Activated B cell treated with CpG ODN at 0.5 μM for 24 hours (primary cell): ENCODE results near the gene NOM1. TPM values are rescaled to one million over a fixed set of nuclear protein-coding genes. Genes with fewer than 3 reads are reported as not detected.

Source experiments
- ATAC-seq: fragments of 200-7000 bp; cut with Tn5 transposase; one replicate; pipeline ENCODE4 v1.10.0; 2021; ENCODE audit warnings: low read depth, mild to moderate bottlenecking, moderate library complexity
- CTCF ChIA-PET: fragments of 350-600 bp; sonication (Branson Sonifier 250); formaldehyde crosslinking; loops from one replicate; lab custom pipeline; 2021; ENCODE audit warnings: antibody characterized with exemption; lab: Charles Lee
- POLR2A ChIA-PET: fragments of 350-600 bp; sonication (Branson Sonifier 250); formaldehyde crosslinking; loops from one replicate; lab custom pipeline; 2021; ENCODE audit warnings: antibody characterized with exemption; lab: Charles Lee
- DNase-seq: peaks from one replicate; pipeline ENCODE4 v3.0.0; 2022
- H3K27ac Mint-ChIP-seq: one replicate; pipeline ENCODE4 v1.8.0; 2020; ENCODE audit warnings: mixed read lengths
- H3K27me3 Mint-ChIP-seq: one replicate; pipeline ENCODE4 v1.8.0; 2021; ENCODE audit warnings: mixed read lengths
- H3K36me3 Mint-ChIP-seq: one replicate; pipeline ENCODE4 v1.8.0; 2021; ENCODE audit warnings: low read depth, mixed read lengths
- H3K4me1 Mint-ChIP-seq: one replicate; pipeline ENCODE4 v1.8.0; 2021; ENCODE audit warnings: mixed read lengths
- H3K4me3 Mint-ChIP-seq: one replicate; pipeline ENCODE4 v1.8.0; 2020; ENCODE audit warnings: mild to moderate bottlenecking, mixed read lengths
- H3K9me3 Mint-ChIP-seq: one replicate; pipeline ENCODE4 v1.8.0; 2020; ENCODE audit warnings: mixed read lengths
- intact Hi-C: fragments of 100-400 bp; cut with micrococcal nuclease; formaldehyde crosslinking; loops from one replicate; pipeline ENCODE4 v1.15.1; 2024
- total RNA-seq: library from RNA; stranded (reverse); gene quantifications from 2 replicates; pipeline ENCODE4 v1.2.3, GENCODE V29; 2022
- TF ChIP-seq, protein P1 (sequence below): fragments of 200-600 bp; IDR thresholded peaks from one replicate; pipeline ENCODE4 v1.8.0; 2022; ENCODE audit warnings: antibody characterized with exemption, mild to moderate bottlenecking

NOM1 gene
- total RNA-seq, 1 donor from 2014 or later: 39.1 TPM

DNA sequence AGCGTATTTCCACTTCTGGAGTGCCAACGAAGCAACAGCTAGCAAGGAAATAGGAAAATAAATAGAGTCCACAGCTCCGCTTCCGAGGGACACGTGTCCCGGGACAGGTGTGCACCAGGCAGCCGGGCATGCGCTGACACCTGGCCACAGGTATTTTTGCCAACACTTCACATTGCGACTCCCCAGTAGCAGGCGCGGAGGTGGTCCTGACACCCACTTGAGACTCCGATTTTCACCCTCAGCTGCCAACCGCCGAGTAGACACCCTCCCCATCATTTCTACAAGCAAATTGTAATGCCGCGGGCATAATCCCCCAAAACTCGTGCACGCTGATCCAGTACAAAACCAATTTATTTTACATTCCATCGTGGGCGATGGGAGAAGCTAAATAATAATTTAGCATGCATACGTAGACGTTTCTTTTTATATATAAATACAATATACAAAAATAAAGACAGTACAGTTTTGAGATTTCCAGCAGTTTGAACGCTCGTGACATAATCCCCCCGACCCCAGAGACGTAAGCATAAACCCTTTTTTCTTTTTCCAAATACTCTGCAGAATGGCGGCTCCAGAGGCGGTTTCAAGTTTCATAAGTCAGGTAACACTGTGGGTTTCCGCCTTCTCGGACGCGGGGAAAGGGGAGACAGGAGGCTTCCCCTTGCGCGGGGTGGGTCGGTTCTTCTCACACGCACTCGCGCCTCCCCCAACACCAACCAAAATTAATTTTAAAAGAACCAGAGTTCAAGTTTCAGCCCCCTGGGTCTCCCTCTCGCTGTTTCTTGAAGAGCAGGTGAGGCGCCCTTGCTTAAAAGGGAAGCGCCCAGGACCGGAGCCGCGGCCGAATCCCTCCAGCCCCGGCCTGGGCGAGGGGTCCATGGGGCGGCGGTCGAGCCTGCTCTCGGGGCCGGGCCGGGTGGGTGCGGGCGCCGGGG, 55.3 kb downstream of the NOM1 start:
- H3K36me3 Mint-ChIP-seq: no peaks in the 10 kb centered on the region
- H3K27me3 Mint-ChIP-seq: peaks cover 55% of the 10 kb centered on the region
- ChIA-PET CTCF (no interaction called here), POLR2A (no interaction called here)
- no peak for DNase-seq
- ATAC-seq: no peak
- TF ChIP-seq, protein P1, sequence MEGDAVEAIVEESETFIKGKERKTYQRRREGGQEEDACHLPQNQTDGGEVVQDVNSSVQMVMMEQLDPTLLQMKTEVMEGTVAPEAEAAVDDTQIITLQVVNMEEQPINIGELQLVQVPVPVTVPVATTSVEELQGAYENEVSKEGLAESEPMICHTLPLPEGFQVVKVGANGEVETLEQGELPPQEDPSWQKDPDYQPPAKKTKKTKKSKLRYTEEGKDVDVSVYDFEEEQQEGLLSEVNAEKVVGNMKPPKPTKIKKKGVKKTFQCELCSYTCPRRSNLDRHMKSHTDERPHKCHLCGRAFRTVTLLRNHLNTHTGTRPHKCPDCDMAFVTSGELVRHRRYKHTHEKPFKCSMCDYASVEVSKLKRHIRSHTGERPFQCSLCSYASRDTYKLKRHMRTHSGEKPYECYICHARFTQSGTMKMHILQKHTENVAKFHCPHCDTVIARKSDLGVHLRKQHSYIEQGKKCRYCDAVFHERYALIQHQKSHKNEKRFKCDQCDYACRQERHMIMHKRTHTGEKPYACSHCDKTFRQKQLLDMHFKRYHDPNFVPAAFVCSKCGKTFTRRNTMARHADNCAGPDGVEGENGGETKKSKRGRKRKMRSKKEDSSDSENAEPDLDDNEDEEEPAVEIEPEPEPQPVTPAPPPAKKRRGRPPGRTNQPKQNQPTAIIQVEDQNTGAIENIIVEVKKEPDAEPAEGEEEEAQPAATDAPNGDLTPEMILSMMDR: no peak
- H3K9me3 Mint-ChIP-seq: no peaks in the 10 kb centered on the region
- H3K4me1 Mint-ChIP-seq: peaks cover 26% of the 10 kb centered on the region
- H3K27ac Mint-ChIP-seq: no peak overlapping the region
- intact Hi-C loops: loop anchor here (5.0 to 10.0 kb wide), 6 partner anchors 333 to 1627 kb away; partner anchors contain the start of genes DNAJB6 and EN2
- H3K4me3 Mint-ChIP-seq: no peak overlapping the region

DNA sequence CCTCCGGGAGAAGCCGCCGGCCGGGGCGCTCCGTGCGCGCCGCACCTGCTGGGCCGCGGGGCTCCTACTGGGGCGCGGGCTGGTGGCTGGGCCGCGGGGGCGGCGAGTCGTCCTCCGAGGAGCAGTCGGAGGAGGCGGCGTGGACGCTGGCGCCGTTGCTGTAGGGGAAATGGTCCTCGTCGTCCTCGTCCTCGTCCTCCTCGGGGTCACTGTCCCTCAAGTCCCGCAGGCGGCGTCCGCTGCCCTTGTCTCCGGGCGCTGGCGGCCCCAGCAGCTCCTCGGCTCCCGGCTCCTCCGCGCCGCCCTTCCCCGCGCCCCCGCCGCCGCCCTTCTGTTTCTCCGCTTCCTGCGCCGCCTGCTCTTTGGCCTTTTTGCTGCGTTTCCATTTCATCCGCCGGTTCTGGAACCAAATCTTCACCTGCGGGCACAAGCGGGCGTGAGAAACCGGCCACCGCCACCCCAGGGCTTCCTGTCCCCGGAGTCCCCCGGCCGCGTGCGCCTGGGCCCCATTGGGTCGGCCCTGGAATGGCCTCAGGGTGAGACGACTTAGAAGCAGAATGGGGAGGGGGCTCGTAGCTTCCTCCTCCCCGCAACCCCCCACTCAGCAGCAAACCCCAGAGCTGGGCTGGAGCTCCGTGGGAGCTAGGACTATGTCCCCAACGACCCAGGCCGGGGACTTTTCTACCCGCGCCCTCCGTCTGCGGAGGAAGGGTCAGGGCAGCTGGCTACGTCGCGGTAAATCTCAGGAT, 56.1 kb downstream of the NOM1 start:
- Mint-ChIP-seq H3K4me1 (peaks cover 23% of the 10 kb centered on the region), H3K27ac (no peak overlapping the region), H3K36me3 (no peaks in the 10 kb centered on the region), H3K4me3 (no peak overlapping the region), H3K27me3 (peaks cover 53% of the 10 kb centered on the region), H3K9me3 (no peaks in the 10 kb centered on the region)
- CTCF ChIA-PET: no interaction called here
- ATAC-seq (no peak), DNase-seq (no peak)
- TF ChIP-seq, protein P1: no peak
- intact Hi-C loops: loop anchor here (5.0 to 10.0 kb wide), 3 partner anchors 679 to 1628 kb away; partner anchors contain the start of gene EN2
- POLR2A ChIA-PET: no interaction called here

DNA sequence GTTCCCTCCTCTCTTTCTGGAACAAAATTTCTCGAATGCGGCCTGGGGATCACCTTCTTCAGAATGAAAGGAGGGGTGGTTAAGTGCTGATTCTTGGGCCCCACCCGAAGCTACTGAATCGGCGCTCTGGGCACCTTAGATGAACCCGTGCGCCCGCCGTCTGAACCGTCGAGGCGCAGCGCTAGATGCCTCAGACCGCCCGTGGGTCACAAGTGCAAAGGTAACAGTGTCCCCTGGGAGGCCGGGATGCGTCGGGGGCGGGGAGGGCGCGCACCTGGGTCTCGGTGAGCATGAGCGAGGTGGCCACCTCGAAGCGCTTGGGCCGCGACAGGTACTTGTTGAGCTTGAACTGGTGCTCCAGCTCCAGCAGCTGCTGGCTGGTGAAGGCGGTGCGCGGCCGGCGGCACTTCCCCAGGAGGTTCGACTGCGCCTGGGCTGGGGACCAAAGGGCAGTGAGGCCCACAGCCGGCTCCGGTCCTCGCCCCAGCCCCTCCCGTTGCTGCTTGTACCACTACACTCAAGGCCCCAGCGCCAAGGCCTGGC, 56.8 kb downstream of the NOM1 start:
- Mint-ChIP-seq H3K27ac (no peak overlapping the region), H3K4me1 (peaks cover 20% of the 10 kb centered on the region), H3K4me3 (no peak overlapping the region), H3K36me3 (no peaks in the 10 kb centered on the region), H3K27me3 (peaks cover 48% of the 10 kb centered on the region), H3K9me3 (no peaks in the 10 kb centered on the region)
- CTCF ChIA-PET: no interaction called here
- ATAC-seq (no peak), DNase-seq (no peak)
- POLR2A ChIA-PET: no interaction called here
- intact Hi-C loops: loop anchor here (5.0 to 10.0 kb wide), 3 partner anchors 679 to 1629 kb away; partner anchors contain the start of gene EN2
- TF ChIP-seq, protein P1: no peak

DNA sequence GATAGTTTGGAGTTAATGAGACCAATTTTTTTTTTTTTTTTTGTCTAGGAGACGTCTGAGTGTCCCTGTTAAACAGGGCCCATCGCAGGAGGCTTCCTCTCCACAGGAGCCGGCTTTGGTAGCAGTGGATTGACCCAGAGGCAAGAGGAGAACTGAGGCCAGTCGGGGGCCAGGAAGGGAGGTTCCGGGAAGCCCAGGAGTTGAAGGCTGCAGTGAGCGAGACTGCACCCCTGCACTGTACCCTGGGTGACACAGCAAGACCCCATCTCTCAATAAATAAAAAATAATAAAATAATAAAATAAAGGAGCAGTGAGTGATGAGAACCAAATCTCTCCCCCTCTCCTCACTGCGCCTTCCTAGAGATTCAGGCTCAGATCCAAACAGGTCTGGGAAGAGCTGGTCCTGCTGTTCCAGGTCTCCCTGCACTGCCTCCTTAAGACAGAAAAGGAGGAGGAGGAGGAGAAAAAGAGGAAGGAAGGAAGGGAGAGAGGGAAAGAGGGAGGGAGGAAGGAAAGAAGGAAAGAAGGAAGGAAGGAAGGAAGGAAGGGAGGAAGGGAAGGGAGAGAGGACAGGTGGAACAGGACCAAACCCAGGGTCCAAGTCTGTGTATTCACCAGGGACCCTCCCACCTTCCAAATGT, 57.4 kb downstream of the NOM1 start:
- ChIA-PET POLR2A (no interaction called here), CTCF (no interaction called here)
- intact Hi-C loops: loop anchor here (5.0 to 10.0 kb wide), 3 partner anchors 678 to 1630 kb away; partner anchors contain the start of gene EN2
- Mint-ChIP-seq H3K4me1 (peaks cover 25% of the 10 kb centered on the region), H3K27ac (no peak overlapping the region), H3K27me3 (peaks cover 52% of the 10 kb centered on the region), H3K9me3 (no peaks in the 10 kb centered on the region), H3K4me3 (no peak overlapping the region), H3K36me3 (no peaks in the 10 kb centered on the region)
- DNase-seq (no peak), ATAC-seq (no peak)
- TF ChIP-seq, protein P1: no peak
